GM19452 (cell line): Measurements from ENCODE around the gene IGF2BP3.
"Not testable (repeated sequence)": the region's sequence is repeated elsewhere in the genome, so short reads cannot be mapped to it uniquely, and the experiment has no call there.

Experiments used
- ATAC-seq: cut with Tn5 transposase; IDR thresholded peaks from one replicate; pipeline ENCODE4 v1.9.1; 2021; ENCODE audit not compliant: unreplicated experiment

IGF2BP3 gene

GRCh38 chr7:23426876-23427275, 43.4 kb downstream of the IGF2BP3 start:
- no peak for ATAC-seq

- ATAC-seq, result no peak
These were observed 47.4 kb downstream of the IGF2BP3 start for GRCh38 chr7:23422909-23423308.

GRCh38 chr7:23422384-23422783, 47.9 kb downstream of the IGF2BP3 start:
- no peak for ATAC-seq

GRCh38 chr7:23419845-23420244, 50.4 kb downstream of the IGF2BP3 start:
- no peak for ATAC-seq

- no peak for ATAC-seq
These were observed 51.1 kb downstream of the IGF2BP3 start for GRCh38 chr7:23419160-23419559.

- ATAC-seq, result no peak
These were observed 52.2 kb downstream of the IGF2BP3 start for GRCh38 chr7:23418046-23418445.

- ATAC-seq, result no peak
These were observed 55.1 kb downstream of the IGF2BP3 start for GRCh38 chr7:23415198-23415597.

GRCh38 chr7:23410446-23411183, 59.7 kb downstream of the IGF2BP3 start:
- ATAC-seq, result peak; percentile 87

- not testable (repeated sequence) for ATAC-seq
These were observed 63.7 kb downstream of the IGF2BP3 start for GRCh38 chr7:23406564-23406963.

GRCh38 chr7:23405240-23405618, 65.1 kb downstream of the IGF2BP3 start:
- ATAC-seq, result no peak

- no peak for ATAC-seq
These were observed 65.6 kb downstream of the IGF2BP3 start for GRCh38 chr7:23404546-23405239.

- ATAC-seq, result no peak
These were observed 66.3 kb downstream of the IGF2BP3 start for GRCh38 chr7:23403970-23404369.

GRCh38 chr7:23398090-23398489, 72.2 kb downstream of the IGF2BP3 start:
- not testable (repeated sequence) for ATAC-seq

- no peak for ATAC-seq
These were observed 73.0 kb downstream of the IGF2BP3 start for GRCh38 chr7:23397241-23397640.

GRCh38 chr7:23396222-23397015, 73.9 kb downstream of the IGF2BP3 start:
- ATAC-seq, result no peak

- ATAC-seq, result no peak
These were observed 75.7 kb downstream of the IGF2BP3 start for GRCh38 chr7:23394488-23395171.

GRCh38 chr7:23393636-23394035, 76.7 kb downstream of the IGF2BP3 start:
- no peak for ATAC-seq

GRCh38 chr7:23389701-23390100, 80.6 kb downstream of the IGF2BP3 start:
- ATAC-seq, result no peak

GRCh38 chr7:23387583-23387982, 82.7 kb downstream of the IGF2BP3 start:
- no peak for ATAC-seq

- ATAC-seq, result no peak
These were observed 85.2 kb downstream of the IGF2BP3 start for GRCh38 chr7:23385140-23385539.

GRCh38 chr7:23383225-23383624, 87.1 kb downstream of the IGF2BP3 start:
- no peak for ATAC-seq
